M059J (cell line): ENCODE measurements around the gene EFCAB5. TPM values are rescaled to one million over a fixed set of nuclear protein-coding genes. Genes with fewer than 3 reads are reported as not detected.
A peak's percentile ranks its signal among the peaks of the same experiment; 100 is the strongest.
"Not testable (repeated sequence)": the region's sequence is repeated elsewhere in the genome, so short reads cannot be mapped to it uniquely, and the experiment has no call there.

ENCODE experiments used
- DNase-seq: peaks from one replicate; pipeline ENCODE4 v3.0.0-alpha.2; 2012; ENCODE audit warnings: low read depth
- total RNA-seq: library from RNA; depleted of rRNA; stranded (reverse); fragments of >200 nt; shearing (Covaris generic); gene quantifications from 2 replicates; pipeline ENCODE4 v1.2.3, GENCODE V29; 2014

Gene EFCAB5
- total RNA-seq, 1 experiment from 2014 or later, result 1.7 TPM

GRCh38 chr17:30095507-30096244, 154.2 kb downstream of the EFCAB5 start:
- DNase-seq, result peak; percentile 77

DNA sequence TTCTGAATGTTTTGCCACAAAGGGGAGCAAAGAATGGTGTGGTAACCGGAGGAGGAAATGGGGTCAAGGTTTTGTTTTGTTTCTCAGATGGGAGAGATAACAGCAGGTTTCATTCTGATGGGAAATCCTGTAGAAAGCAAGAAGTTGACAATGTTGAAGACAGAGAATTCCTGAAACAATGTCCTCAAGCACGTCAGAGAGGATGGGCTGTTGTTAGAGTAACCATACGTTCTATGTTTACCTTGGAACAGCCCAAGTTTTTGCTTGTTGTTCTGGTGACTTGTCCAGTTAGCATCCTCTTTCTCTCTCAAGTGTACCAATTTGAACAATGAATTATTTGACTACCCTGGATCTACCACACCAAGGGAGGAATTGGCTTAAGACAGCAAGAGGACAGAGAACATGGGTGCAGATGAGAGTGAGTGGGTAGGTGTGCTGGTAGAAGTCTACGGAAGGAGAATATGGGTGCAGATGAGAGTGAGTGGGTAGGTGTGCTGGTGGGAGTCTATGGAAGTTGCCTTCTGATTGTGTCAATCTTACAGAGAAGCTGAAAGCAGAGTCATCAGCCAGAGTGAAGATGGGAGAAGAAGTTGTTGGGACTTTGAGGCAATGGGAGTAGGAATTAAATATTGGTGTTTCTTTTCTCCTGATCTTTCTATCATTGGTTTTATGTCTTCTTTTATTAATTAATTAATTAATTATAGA, 160.4 kb downstream of the EFCAB5 start:
- peak; percentile 6 for DNase-seq

DNA sequence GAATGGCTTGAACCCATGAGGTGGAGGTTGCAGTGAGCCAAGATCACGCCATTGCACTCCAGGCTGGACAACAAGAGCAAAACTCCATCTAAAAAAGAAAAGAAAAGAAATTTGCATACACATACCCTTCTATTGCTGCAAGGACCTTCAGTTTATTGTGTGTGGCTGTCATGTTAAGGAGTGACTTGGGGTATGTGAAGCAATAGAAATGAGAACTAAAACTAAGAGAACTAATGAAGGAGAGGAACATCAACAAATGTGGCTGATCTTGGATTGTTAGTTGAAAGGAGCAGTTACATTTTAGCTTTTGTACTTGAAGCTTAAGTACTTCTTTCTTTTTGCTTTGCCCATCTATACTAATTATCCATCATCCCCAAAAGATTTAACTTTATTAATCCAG, 162.5 kb downstream of the EFCAB5 start:
- no peak for DNase-seq

DNA sequence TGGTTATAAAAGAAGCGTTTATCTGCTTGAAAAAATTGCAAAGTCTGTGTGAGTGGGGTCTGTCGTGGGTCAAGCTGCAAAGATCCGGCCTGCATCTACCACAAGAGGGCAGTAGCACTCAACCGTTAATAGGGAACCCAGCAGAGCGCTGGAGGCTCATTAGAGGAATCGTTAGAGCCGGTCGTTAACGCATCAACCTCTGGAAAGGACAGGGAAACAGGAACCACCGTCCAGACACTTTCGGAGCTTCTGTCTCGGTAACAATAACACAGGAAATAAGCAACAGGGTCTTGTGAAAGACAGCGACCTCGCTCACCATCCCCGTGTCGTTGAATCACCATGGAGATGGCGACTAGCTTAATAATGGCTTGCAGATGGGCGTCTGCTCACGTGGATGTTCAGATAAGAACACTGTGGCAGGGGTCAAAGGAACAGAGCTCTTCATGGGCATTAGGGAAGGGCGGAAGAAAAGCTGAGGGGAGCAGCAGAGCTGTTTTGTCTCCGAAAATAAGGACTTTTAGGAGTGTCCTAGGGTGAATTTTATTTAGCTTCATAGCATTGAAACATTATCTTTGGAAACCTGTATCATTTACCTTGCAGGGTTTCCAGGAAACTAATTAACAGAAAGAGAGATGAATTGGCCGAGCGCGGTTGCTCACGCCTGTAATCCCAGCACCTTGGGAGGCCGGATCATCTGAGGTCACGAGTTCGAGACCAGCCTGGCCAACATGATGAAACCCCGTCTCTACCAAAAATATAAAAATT, 163.3 kb downstream of the EFCAB5 start:
- DNase-seq, result peak; percentile 82

- DNase-seq, result peak; percentile 33
Measured at GRCh38 chr17:30112794-30113193, 171.4 kb downstream of the EFCAB5 start.

DNA sequence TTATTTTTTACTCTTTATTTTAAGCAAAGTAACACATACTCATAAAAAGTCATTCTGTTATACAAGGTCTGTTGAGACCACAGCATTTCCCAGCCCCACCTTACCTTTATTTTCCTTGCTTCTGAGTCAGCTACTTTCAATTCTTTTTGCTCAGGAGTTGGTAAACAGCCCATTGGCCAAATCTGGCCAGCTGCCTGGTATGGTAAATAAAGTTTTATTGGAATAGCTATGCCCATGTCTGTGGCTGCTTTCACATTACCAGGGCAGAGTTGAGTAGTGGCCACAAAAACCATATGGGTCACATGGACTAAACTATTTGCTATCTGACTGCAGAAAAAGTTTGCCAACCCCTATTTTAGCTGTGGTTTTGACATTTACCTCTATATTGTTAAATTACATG, 171.8 kb downstream of the EFCAB5 start:
- DNase-seq, result peak; percentile 89

DNA sequence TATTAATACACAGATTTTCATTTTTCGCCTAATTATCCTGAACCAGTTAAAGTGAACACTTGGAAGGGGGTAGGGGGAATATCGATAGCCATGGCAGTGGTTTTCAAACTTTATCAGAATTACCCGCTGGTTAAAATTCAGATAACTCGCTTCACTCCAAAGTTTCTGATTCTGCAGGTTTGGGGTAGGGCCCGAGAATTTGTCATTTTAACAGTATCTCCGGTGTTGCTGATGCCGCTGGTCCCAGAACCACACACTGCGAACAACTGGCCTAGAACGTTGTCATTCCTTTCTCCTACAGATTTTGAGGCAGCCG, 174.9 kb downstream of the EFCAB5 start:
- no peak for DNase-seq

DNA sequence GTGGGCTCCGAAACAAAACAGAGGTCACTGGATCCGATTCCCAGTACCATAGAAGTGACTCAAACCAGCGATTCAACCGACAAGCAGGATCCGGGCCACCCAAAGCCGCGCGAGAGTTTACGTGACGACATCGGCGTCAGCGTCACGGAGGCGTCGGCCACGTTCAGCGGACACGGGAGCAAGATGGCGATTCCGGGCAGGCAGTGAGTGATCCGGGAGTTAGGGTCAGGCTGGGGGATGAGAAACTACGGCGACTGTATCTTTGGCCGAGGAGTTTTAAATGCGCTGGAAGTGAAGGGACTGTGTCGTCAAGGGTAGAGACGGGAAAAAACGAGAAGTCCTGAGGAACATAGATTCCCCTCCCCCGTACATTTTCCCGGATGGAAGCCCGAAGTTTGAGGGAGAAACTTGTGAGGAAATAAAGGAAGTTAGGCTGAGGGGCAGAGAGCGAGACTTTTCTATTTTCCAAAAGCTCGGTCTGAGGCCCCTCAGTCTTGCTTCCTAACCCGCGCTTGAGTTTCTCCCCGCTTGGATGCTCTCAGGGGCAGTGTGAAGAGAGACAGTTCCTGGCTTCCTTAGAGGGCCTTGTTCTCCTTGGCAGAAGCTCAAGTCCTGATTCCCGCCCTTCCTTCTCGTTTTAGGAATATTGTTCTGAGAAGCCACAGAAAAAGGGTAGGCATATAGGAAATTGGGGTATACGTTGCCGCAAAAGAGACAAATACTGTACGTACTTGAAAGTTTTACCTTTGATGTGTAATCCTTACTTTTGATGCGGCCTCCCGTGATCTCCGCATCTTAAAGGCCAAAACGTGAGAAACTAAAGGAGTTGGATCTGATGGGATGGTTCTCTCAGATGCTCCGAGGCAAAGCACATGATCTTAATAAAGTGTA, 175.5 kb downstream of the EFCAB5 start, which contains the start of gene NSRP1:
TSS of gene NSRP1 (plus strand) at position 156 of the 891 bp plus-strand sequence. CDS start at position 184, 28 bp downstream.
- DNase-seq, result peak; percentile 95

GRCh38 chr17:30117675-30118081, 176.2 kb downstream of the EFCAB5 start:
- DNase-seq, result no peak

DNA sequence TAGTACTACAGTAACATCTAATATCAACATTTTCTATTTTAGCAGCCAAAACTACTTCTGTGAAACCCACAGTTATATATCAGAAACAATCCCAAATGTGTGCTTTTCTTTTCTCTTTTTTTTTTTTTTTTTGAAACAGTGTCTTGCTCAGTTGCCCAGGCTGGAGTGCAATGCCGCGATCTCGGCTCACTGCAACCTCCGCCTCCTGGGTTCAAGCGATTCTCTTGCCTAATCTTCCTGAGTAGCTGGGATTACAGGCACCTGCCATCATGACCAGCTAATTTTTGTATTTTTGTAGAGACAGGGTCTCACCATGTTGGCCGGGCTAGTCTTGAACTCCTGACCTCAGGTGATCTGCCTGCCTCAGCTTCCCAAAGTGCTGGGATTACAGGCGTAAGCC, 177.2 kb downstream of the EFCAB5 start:
- DNase-seq, result not testable (repeated sequence)

DNA sequence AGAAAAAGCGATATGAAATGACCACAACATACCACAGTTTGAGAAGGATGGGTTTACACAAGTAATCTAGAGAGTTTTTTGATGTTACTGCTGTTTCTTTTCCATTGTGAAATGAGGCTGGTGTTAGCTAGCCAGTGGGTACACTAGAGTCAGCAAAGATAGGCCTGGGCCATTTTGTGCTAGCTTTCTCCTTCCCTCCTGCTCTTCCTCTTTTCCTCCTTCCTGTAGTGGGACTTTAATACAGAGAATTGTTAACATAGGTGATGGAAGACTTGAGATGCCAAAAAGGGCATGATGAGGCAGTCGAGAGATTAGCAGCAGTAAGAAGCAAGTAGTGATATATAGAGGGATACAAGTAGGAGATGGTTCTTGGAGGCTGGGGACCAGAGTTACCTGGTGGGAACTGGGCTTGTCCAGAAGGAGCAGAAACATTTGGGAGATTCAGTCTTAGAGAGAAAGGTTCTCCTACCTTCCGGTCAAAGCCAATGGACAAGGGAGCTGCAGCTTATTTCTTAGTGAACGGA, 182.9 kb downstream of the EFCAB5 start:
- no peak for DNase-seq

DNA sequence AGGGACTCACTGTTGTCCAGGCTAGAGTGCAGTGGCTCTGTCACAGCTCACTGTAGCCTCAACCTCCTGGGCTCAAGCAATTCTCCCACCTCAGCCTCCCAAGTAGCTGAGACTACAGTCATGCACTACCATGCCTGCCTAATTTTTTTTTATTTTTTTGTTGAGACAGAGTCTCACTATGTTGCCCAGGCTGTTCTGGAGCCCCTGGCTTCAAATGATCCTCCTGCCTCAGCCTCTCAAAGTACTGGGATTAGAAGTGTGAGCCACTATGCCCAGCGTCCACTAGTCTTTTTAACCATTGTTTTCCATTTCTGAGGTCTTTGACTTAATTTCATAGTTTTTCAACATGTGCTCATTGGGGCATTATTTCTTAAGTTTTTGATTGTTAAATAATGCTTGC, 188.7 kb downstream of the EFCAB5 start:
- DNase-seq, result no peak

- no peak for DNase-seq
Measured at GRCh38 chr17:30132615-30133014, 191.2 kb downstream of the EFCAB5 start.

DNA sequence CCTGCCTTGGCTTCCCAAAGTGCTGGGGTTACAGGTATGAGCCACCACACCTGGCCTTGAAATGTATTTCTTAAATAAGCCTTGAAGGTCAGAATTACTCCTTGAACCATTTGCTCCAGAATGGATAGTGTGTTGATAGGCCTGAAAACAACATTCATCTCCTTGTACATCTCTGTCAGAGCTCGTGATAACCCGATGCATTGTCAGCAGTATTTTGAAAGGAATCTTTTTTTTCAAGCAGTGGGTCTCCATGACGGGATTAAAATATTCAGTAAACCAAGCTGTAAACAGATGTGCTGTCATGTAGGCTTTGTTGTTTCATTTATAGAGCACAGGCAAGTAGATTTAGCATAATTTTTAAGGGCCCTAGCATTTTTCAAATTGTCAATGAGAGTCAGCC, 191.8 kb downstream of the EFCAB5 start:
- DNase-seq, result no peak

DNA sequence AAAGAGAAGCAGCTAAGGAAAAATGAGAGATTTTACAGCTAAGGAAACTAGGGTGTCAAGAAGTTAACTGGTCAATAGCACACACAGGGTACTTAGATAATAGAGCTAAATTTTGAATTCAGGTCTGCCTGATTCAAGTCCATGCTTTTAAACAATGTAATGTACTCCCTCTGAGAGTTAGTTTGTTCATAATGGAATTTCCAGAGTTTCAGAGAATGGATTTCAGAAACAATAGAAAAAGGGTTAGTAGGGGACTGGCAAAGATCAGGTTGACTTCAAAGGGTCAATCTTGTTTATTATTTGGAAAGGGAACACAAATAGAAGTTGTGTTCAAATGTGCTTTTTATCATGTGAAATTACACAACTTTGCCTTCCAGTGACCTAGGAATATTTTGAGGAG, 193.1 kb downstream of the EFCAB5 start:
- no peak for DNase-seq

GRCh38 chr17:30137158-30137557, 195.7 kb downstream of the EFCAB5 start:
- no peak for DNase-seq

DNA sequence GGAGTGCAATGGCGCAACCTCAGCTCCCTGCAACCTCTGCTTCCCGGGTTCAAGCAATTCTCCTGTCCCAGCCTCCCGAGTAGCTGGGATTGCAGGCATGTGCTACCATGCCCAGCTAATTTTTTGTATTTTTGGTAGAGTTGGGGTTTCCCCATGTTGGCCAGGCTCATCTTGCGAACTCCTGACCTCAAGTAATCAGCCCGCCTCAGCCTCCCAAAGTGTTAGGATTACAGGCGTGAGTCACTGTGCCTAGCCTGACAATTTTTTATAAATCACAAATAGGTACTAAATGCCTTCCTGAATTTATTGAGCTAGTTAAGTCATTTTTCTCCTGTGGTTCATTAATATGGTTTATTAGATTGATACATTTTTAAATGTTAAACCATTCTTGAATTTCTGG, 206.4 kb downstream of the EFCAB5 start:
- peak; percentile 52 for DNase-seq

- DNase-seq, result peak; percentile 7
Measured at GRCh38 chr17:30148376-30148775, 206.9 kb downstream of the EFCAB5 start.

- no peak for DNase-seq
Measured at GRCh38 chr17:30151471-30151870, 210.0 kb downstream of the EFCAB5 start.

- DNase-seq, result no peak
Measured at GRCh38 chr17:30153463-30153862, 212.0 kb downstream of the EFCAB5 start.

- DNase-seq, result no peak
Measured at GRCh38 chr17:30155389-30155788, 214.0 kb downstream of the EFCAB5 start.
